Caco-2 (cell line): ENCODE measurements around the gene YIPF6. TPM values are rescaled to one million over a fixed set of nuclear protein-coding genes. Genes with fewer than 3 reads are reported as not detected.

Source experiments
- BruUV-seq: library from RNA; stranded (reverse); fragments of 400-500 nt; replicated peaks from 2 replicates; lab custom pipeline; 2021; lab: Mats Ljungman, UMichigan
- CTCF ChIA-PET: fragments of 300-600 bp; sonication (Branson Sonifier 250); formaldehyde crosslinking; loops from one replicate; lab custom pipeline; 2022; ENCODE audit warnings: antibody characterized with exemption; lab: Charles Lee
- POLR2A ChIA-PET: fragments of 300-600 bp; sonication (Branson Sonifier 250); formaldehyde crosslinking; loops from one replicate; lab custom pipeline; 2022; ENCODE audit warnings: antibody characterized with exemption; lab: Charles Lee
- DNase-seq, 2 experiments: peaks; one replicate each; pipeline versions ENCODE4 v3.0.0 to v3.0.0-alpha.2; 2020 to 2022
- H3K27me3 ChIP-seq: replicated peaks from 2 replicates; pipeline ENCODE4 v1.6.0; 2011; ENCODE audit warnings: low read length; ENCODE audit not compliant: control insufficient read depth, insufficient read depth
- H3K36me3 ChIP-seq: 2 replicates; pipeline ENCODE4 v1.5.1; 2011; ENCODE audit warnings: low read length; ENCODE audit not compliant: control insufficient read depth, insufficient read depth
- H3K4me1 ChIP-seq: fragments of 250-450 bp; sonication (Bioruptor Pico); 2 replicates; pipeline ENCODE4 v1.5.1; 2020; ENCODE audit warnings: mild to moderate bottlenecking
- H3K4me3 ChIP-seq: 2 replicates; pipeline ENCODE4 v1.5.1; 2011; ENCODE audit warnings: low read depth, mild to moderate bottlenecking, control low read depth, low read length
- H3K9me3 ChIP-seq: fragments of 250-450 bp; sonication (Bioruptor Pico); 2 replicates; pipeline ENCODE4 v1.5.1; 2020; ENCODE audit warnings: mild to moderate bottlenecking, moderate library complexity
- H3K27ac Mint-ChIP-seq: one replicate; pipeline ENCODE4 v1.8.0; 2022; ENCODE audit warnings: mixed read lengths; ENCODE audit not compliant: unreplicated experiment
- H3K27me3 Mint-ChIP-seq: one replicate; pipeline ENCODE4 v1.8.0; 2022; ENCODE audit warnings: mixed read lengths; ENCODE audit not compliant: insufficient read depth, unreplicated experiment
- H3K36me3 Mint-ChIP-seq: one replicate; pipeline ENCODE4 v1.8.0; 2022; ENCODE audit warnings: mild to moderate bottlenecking, mixed read lengths; ENCODE audit not compliant: insufficient read depth, unreplicated experiment
- H3K4me1 Mint-ChIP-seq: one replicate; pipeline ENCODE4 v1.8.0; 2022; ENCODE audit warnings: low read depth, mixed read lengths; ENCODE audit not compliant: unreplicated experiment
- H3K4me3 Mint-ChIP-seq: one replicate; pipeline ENCODE4 v1.8.0; 2022; ENCODE audit warnings: mild to moderate bottlenecking, moderate library complexity, mixed read lengths; ENCODE audit not compliant: unreplicated experiment
- H3K9me3 Mint-ChIP-seq: one replicate; pipeline ENCODE4 v1.8.0; 2022; ENCODE audit warnings: mixed read lengths; ENCODE audit not compliant: unreplicated experiment
- intact Hi-C: fragments of 100-400 bp; cut with micrococcal nuclease; formaldehyde crosslinking; loops from one replicate; pipeline ENCODE4 v1.10.0; 2022; ENCODE audit not compliant: unreplicated experiment
- total RNA-seq: library from RNA; stranded (reverse); gene quantifications from 2 replicates; pipeline ENCODE4 v1.2.3, GENCODE V29; 2022
- TF ChIP-seq, protein P1 (sequence below), 2 experiments: fragments of 200-600 bp in 1 of 2; IDR thresholded peaks; 1 replicate in 1 of 2; 2 replicates in 1 of 2; pipeline versions ENCODE4 v1.5.1 to v1.8.0; 2011 to 2022; ENCODE audit warnings: antibody characterized with exemption in 1 of 2, control low read depth in 1 of 2, inconsistent platforms in 1 of 2, low read depth in 1 of 2, low read length in 1 of 2, mild to moderate bottlenecking in 1 of 2, moderate library complexity in 1 of 2; ENCODE audit not compliant: insufficient read depth in 1 of 2, severe bottlenecking in 1 of 2, unreplicated experiment in 1 of 2

The YIPF6 gene
- total RNA-seq, 1 experiment from 2014 or later = 43.5 TPM

DNA sequence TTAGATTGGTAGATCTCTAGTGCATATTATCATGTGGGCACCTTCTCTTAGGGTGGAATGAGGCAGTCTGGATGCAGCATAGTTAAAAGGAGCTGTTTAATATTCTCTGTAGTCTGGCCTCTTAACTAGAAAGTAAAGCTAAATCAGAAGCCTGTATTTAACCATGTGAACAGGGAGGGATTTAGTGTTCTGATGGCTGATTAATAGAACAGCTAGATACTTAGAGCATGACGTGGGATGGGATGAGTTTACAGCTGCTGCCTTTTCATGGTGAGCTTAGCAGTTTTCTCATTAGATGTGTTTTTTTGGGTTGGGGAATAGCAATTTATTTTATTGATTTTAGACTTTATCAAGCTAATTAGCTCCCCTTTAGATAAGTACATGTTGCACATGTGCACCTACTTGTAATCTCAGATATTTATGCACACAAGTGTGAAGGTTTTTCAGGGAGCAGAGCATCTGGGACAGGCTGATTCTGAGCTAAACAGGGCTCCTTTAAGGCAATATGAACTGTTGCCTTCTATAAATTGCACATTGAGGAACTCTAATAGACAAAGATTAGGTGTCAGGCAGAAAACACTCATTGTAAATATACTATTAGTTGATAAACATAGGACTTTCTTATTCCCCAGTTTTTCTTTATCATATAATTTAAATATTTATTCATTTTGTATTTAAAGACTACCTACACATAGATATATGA, 34.1 kb downstream of the YIPF6 start:
- DNase-seq = no peak
- Mint-ChIP-seq H3K36me3 (peaks cover 6% of the 10 kb centered on the region), H3K4me1 (peaks cover 7% of the 10 kb centered on the region), H3K9me3 (no peaks in the 10 kb centered on the region), H3K27me3 (no peaks in the 10 kb centered on the region), H3K27ac (no peak overlapping the region), H3K4me3 (no peak overlapping the region)
- ChIA-PET CTCF (no interaction called here), POLR2A (no interaction called here)
- Histone ChIP-seq H3K9me3 (no peaks in the 10 kb centered on the region), H3K27me3 (no peaks in the 10 kb centered on the region), H3K4me3 (no peak overlapping the region), H3K36me3 (no peaks in the 10 kb centered on the region), H3K4me1 (no peaks in the 10 kb centered on the region)
- no TSS peak for BruUV-seq
- intact Hi-C loops = no loop called here
- TF ChIP-seq, protein P1, sequence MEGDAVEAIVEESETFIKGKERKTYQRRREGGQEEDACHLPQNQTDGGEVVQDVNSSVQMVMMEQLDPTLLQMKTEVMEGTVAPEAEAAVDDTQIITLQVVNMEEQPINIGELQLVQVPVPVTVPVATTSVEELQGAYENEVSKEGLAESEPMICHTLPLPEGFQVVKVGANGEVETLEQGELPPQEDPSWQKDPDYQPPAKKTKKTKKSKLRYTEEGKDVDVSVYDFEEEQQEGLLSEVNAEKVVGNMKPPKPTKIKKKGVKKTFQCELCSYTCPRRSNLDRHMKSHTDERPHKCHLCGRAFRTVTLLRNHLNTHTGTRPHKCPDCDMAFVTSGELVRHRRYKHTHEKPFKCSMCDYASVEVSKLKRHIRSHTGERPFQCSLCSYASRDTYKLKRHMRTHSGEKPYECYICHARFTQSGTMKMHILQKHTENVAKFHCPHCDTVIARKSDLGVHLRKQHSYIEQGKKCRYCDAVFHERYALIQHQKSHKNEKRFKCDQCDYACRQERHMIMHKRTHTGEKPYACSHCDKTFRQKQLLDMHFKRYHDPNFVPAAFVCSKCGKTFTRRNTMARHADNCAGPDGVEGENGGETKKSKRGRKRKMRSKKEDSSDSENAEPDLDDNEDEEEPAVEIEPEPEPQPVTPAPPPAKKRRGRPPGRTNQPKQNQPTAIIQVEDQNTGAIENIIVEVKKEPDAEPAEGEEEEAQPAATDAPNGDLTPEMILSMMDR (IDR thresholded peaks at IDR 0.05; ENCODE audit: insufficient read depth in 1 of 2, low read depth in 1 of 2, low read length in 1 of 2, severe bottlenecking in 1 of 2, unreplicated experiment in 1 of 2) = no peak

DNA sequence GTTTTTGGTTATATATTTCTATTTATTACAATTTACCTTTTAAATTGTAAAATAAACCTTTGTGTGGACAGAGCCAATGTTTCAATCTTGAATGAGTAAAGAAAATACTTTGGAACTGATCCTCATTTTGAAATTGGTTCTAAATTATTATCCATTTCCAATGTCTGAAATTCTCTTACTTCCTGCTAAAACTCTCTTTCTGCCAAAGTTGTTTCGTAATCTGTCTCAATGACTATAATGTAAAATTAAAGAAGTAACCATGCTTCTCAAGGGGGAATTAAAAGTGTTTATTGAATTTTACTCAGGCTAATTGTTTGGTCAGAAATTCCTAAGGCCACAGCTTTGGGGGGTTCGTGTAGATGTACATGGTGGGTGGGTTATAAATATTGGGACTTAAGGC, 34.8 kb downstream of the YIPF6 start:
- no peak for DNase-seq
- Mint-ChIP-seq H3K36me3 (peaks cover 6% of the 10 kb centered on the region), H3K27me3 (no peaks in the 10 kb centered on the region), H3K4me1 (peaks cover 7% of the 10 kb centered on the region), H3K4me3 (no peak overlapping the region), H3K9me3 (no peaks in the 10 kb centered on the region), H3K27ac (no peak overlapping the region)
- ChIA-PET POLR2A (no interaction called here), CTCF (no interaction called here)
- no peaks in the 10 kb centered on the region for H3K9me3 ChIP-seq
- intact Hi-C loops = no loop called here
- TF ChIP-seq, protein P1 (IDR thresholded peaks at IDR 0.05; ENCODE audit: insufficient read depth in 1 of 2, low read depth in 1 of 2, low read length in 1 of 2, severe bottlenecking in 1 of 2, unreplicated experiment in 1 of 2) = no peak
- no peak overlapping the region for H3K4me3 ChIP-seq
- no peaks in the 10 kb centered on the region for H3K4me1 ChIP-seq
- H3K36me3 ChIP-seq = no peaks in the 10 kb centered on the region
- no TSS peak for BruUV-seq
- H3K27me3 ChIP-seq = no peaks in the 10 kb centered on the region

DNA sequence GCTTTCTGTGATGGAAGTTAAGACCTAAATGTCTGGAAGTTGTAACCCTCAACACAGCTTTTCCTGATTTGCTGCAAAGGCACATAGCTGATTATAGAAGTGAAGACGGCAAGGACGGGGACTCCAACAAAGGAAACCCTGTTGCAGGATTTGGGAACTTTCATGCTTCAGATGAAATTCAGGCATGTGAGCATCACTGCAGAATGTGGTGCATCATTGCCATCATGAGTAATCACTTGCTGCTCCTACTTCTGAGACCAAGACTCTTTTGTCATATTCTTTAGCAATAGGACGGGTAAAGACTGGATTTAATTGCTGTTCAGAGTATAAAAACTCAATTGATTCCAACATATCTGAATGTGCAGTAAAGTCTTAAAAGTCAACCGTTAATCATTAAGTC, 35.8 kb downstream of the YIPF6 start:
- no peaks in the 10 kb centered on the region for H3K27me3 ChIP-seq
- BruUV-seq = no TSS peak
- H3K4me3 ChIP-seq = no peak overlapping the region
- Mint-ChIP-seq H3K4me1 (peaks cover 7% of the 10 kb centered on the region), H3K4me3 (no peak overlapping the region), H3K9me3 (no peaks in the 10 kb centered on the region), H3K36me3 (peaks cover 6% of the 10 kb centered on the region), H3K27ac (no peak overlapping the region), H3K27me3 (no peaks in the 10 kb centered on the region)
- H3K36me3 ChIP-seq = no peaks in the 10 kb centered on the region
- H3K9me3 ChIP-seq = no peaks in the 10 kb centered on the region
- no peak for DNase-seq
- ChIA-PET POLR2A (no interaction called here), CTCF (no interaction called here)
- intact Hi-C loops = no loop called here
- TF ChIP-seq, protein P1 (IDR thresholded peaks at IDR 0.05; ENCODE audit: insufficient read depth in 1 of 2, low read depth in 1 of 2, low read length in 1 of 2, severe bottlenecking in 1 of 2, unreplicated experiment in 1 of 2) = no peak
- H3K4me1 ChIP-seq = no peaks in the 10 kb centered on the region
